Measurements from ENCODE around the gene EBF4.

The EBF4 gene

DNA sequence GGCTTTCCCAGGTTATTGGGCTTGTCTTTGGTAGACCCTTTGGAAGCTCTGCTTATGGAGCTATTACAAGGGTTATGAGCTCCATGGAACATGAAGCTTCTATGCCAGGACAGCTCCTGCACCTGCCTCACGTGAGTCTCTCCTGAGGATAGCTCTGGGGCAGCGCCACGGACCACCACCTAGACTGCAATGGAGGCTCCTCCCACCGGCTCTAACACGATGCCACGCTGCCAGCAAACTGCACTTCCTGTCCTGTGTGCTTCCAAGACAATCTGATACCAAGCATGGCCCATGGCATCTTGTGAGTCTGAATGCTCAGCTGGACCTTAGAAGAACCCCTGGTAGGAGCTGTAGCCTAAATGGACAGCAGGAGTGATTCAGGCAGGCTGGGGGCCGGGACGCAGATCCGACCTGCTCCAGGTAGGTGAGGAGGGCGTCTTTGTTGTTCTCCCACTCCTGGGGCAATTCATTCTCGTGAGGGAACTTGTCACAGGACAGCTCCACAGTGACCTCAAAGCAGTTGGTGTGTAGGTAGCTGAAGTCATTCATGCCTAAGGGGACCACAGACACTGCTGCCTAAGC, 102.4 kb downstream of the EBF4 start:
- peaks cover 5 to 13% of the 10 kb centered on the region in 2 experiments for H3K4me1 ChIP-seq (ENCODE audit: control insufficient read depth in 1 of 2, insufficient read depth in 1 of 2, low read depth in 1 of 2, low read length in 1 of 2)
- no peaks in the 10 kb centered on the region for H3K9me3 ChIP-seq
- H3K4me3 ChIP-seq (ENCODE audit: low read depth in 1 of 2, low read length in 1 of 2), result no peak overlapping the region
- TF ChIP-seq CTCF (IDR thresholded peaks at IDR 0.05), result no peak
- H3K36me3 ChIP-seq, result no peaks in the 10 kb centered on the region
- no peak overlapping the region for H3K27ac ChIP-seq
- peaks cover 17% of the 10 kb centered on the region for H3K27me3 ChIP-seq

DNA sequence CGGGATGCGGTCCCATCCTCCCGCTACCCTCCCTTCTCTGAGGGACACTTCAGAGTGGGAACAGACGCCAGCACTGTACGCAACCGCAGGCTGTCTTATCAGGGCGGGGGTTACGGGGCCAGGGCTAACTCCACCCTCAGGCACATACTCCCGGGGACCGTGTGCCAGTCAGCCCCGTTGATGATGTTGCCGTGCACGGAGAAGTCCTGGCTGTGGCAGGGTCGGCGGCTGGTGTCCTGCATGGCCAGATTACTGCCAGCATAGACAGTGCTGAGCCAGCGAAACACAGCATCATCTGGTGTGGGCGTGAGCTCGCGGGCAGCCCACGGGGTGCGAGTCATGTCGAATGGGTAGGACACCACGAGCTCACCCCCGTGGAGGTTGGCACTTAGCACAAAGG, 102.9 kb downstream of the EBF4 start:
- peaks cover 10 to 17% of the 10 kb centered on the region in 2 experiments for H3K4me1 ChIP-seq (ENCODE audit: control insufficient read depth in 1 of 2, insufficient read depth in 1 of 2, low read depth in 1 of 2, low read length in 1 of 2)
- peaks cover 22% of the 10 kb centered on the region for H3K27me3 ChIP-seq
- no peaks in the 10 kb centered on the region for H3K9me3 ChIP-seq
- H3K4me3 ChIP-seq (ENCODE audit: low read depth in 1 of 2, low read length in 1 of 2), result no peak overlapping the region
- no peak overlapping the region for H3K27ac ChIP-seq
- TF ChIP-seq CTCF (IDR thresholded peaks at IDR 0.05), result no peak
- no peaks in the 10 kb centered on the region for H3K36me3 ChIP-seq

DNA sequence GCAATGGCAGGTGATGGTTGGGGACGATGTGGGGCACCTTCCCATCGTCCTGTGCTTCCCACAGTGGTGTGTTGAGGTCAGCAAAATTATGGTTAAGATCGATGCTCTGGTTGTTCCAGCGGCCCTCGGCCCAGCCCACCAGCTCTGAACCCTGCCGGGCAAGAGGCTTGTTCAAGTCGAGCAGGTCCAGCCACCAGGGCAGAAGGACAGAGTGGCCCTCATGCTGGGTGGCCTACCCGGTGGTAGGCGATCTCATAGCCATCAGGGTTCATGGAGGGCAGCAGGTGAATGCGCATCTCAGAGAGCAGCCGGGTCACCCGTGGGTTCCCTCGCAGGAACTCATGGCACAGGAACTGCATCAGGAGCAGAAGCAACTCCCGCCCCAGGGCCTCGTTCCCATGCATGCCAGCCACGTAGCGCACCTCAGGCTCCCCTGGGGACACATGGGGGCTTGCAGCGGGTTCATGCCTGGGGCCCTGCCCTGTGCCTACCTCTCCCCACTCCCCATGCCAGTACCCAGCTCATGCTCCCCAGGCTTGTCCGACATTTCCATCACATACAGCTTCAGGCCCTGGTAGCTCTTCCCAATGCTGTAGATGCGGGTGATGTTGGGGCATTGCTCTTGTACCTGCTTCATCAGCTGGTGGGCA, 103.6 kb downstream of the EBF4 start:
- H3K27ac ChIP-seq, result no peak overlapping the region
- H3K4me3 ChIP-seq (ENCODE audit: low read depth in 1 of 2, low read length in 1 of 2), result no peak overlapping the region
- no peak for TF ChIP-seq CTCF (IDR thresholded peaks at IDR 0.05)
- H3K36me3 ChIP-seq, result no peaks in the 10 kb centered on the region
- peaks cover 17 to 23% of the 10 kb centered on the region in 2 experiments for H3K4me1 ChIP-seq (ENCODE audit: control insufficient read depth in 1 of 2, insufficient read depth in 1 of 2, low read depth in 1 of 2, low read length in 1 of 2)
- peaks cover 29% of the 10 kb centered on the region for H3K27me3 ChIP-seq
- no peaks in the 10 kb centered on the region for H3K9me3 ChIP-seq

- no peak for TF ChIP-seq CTCF (IDR thresholded peaks at IDR 0.05)
- peaks cover 19 to 25% of the 10 kb centered on the region in 2 experiments for H3K4me1 ChIP-seq (ENCODE audit: control insufficient read depth in 1 of 2, insufficient read depth in 1 of 2, low read depth in 1 of 2, low read length in 1 of 2)
- H3K27ac ChIP-seq, result no peak overlapping the region
- no peaks in the 10 kb centered on the region for H3K36me3 ChIP-seq
- no peaks in the 10 kb centered on the region for H3K9me3 ChIP-seq
- H3K27me3 ChIP-seq, result peaks cover 41% of the 10 kb centered on the region
- no peak overlapping the region for H3K4me3 ChIP-seq (ENCODE audit: low read depth in 1 of 2, low read length in 1 of 2)
Measured at GRCh38 chr20:2797136-2797983, 104.8 kb downstream of the EBF4 start.

GRCh38 chr20:2798095-2798805, 105.7 kb downstream of the EBF4 start:
- Histone ChIP-seq H3K27me3 (peaks cover 50% of the 10 kb centered on the region), H3K27ac (no peak overlapping the region)

More at GRCh38 chr20:2798095-2798805, 105.7 kb downstream of the EBF4 start:
- peaks cover 19 to 25% of the 10 kb centered on the region in 2 experiments for H3K4me1 ChIP-seq (ENCODE audit: control insufficient read depth in 1 of 2, insufficient read depth in 1 of 2, low read depth in 1 of 2, low read length in 1 of 2)
- no peak overlapping the region for H3K4me3 ChIP-seq (ENCODE audit: low read depth in 1 of 2, low read length in 1 of 2)
- H3K9me3 ChIP-seq, result no peaks in the 10 kb centered on the region
- no peaks in the 10 kb centered on the region for H3K36me3 ChIP-seq
- TF ChIP-seq CTCF (IDR thresholded peaks at IDR 0.05), result no peak
